Upper lobe of left lung (tissue), 4 donors: ENCODE measurements around the gene ZNF584.

ENCODE experiments used
- CTCF ChIP-seq, 6 experiments: fragments of 450-650 bp in 4 of 6; fragments of 200-600 bp in 2 of 6; sonication (generic) in 2 of 6; IDR thresholded peaks; one replicate each; pipeline ENCODE4 v1.5.1; 2016 to 2019; ENCODE audit warnings: antibody characterized with exemption in 6 of 6
- EP300 ChIP-seq, 4 donors: sonication (generic); formaldehyde crosslinking; IDR thresholded peaks; one replicate each; pipeline ENCODE4 v1.5.1; 2017; ENCODE audit warnings: antibody characterized with exemption in 4 of 4, control low read depth in 2 of 4
- POLR2A ChIP-seq, 4 donors: fragments of 450-650 bp; IDR thresholded peaks; one replicate each; pipeline ENCODE4 v1.5.1; 2016 to 2017; ENCODE audit warnings: antibody characterized with exemption in 4 of 4, mild to moderate bottlenecking in 2 of 4
- POLR2AphosphoS5 ChIP-seq, 2 donors: sonication (generic); formaldehyde crosslinking; IDR thresholded peaks; one replicate each; pipeline ENCODE4 v1.5.1; 2017; ENCODE audit warnings: antibody characterized with exemption in 2 of 2

- no peak for TF ChIP-seq CTCF (IDR thresholded peaks at IDR 0.05)
- no peak for TF ChIP-seq POLR2A (IDR thresholded peaks at IDR 0.05)
- TF ChIP-seq POLR2AphosphoS5 (IDR thresholded peaks at IDR 0.05), result no peak
- TF ChIP-seq EP300 (IDR thresholded peaks at IDR 0.05), result no peak
Observed at GRCh38 chr19:58364146-58364545, 44.3 kb upstream of the ZNF584 start.
